GM21723 (cell line): ENCODE data around the gene PPP1R12B.
"Not testable (repeated sequence)": the region's sequence is repeated elsewhere in the genome, so short reads cannot be mapped to it uniquely, and the experiment has no call there.

Experiments
- ATAC-seq: cut with Tn5 transposase; IDR thresholded peaks from one replicate; pipeline ENCODE4 v1.9.1; 2021; ENCODE audit warnings: mild to moderate bottlenecking, moderate library complexity; ENCODE audit not compliant: unreplicated experiment

PPP1R12B gene

DNA sequence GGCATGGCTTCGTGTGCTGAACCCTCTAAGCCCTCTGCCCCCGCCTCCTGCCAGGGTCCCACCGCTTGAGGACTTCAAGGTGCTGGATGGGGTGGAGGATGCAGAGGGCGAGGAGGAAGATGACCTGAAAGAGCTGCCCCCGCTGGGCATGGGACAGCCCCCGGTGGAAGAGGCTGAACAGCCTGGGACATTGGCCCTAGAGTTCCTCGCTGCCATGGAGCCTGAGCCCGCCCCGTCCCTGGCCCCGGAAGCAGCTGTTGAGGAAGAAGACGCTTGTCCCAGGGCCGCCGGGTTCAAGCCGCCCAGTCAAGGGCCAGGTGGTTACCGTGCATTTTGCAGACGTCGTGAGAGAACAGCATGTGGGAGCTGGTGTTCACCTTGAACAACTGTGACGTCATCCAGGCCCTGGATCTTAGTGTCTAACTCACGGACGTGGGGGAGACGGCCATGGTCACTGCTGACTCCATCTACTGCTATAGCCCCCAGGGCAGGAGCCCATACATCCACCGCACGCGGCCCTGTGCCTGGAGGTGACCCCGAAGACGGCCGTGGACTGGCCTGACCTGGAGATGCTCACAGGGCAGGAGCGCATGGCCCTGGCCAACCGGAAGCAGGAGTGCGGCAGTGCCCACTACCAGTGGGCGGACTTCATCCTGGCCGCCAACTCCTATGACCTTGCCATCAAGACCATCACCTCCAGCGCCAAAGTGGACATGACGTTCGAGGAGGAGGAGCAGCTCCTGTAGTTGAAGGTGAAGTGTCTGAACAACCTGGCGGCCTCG, 90.1 kb downstream of the PPP1R12B start:
- ATAC-seq, result no peak

DNA sequence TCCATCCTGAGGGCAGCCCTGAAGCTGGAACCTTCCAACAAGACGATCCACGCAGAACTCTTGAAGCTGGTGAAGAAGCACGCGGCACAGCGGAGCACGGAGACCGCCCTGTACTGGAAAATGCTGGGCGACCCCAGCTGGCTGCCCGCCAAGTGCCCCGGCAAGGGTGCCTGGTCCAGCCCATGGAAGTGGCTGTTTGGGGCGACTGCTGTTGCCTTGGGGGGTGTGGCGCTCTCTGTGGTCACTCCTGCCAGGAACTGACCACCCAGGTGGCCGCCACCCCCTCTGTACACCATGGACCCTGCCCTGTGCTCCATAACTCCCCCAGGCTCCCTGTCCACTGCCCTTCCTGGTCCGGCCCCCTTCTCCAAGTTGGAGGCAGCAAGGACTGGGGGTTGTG, 90.8 kb downstream of the PPP1R12B start:
- no peak for ATAC-seq

DNA sequence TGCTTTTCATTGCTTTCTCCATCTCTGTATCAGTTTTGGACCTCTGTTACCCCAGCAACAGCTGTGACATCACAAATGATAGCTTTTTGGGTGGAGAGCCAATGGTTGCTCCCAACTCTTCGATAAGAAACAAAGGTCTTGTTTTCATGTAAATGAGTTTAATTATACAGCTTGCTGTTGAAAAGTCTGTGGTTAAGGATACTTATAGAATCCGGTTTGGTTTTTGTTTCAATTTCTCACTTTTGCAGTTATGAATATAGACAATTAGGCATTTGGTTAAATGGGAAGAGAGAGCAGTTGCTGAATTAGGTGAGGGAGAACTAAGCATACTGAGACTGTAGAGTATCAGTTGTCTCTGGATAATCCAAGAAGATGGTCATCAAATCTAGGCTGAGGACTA, 99.6 kb downstream of the PPP1R12B start:
- not testable (repeated sequence) for ATAC-seq

DNA sequence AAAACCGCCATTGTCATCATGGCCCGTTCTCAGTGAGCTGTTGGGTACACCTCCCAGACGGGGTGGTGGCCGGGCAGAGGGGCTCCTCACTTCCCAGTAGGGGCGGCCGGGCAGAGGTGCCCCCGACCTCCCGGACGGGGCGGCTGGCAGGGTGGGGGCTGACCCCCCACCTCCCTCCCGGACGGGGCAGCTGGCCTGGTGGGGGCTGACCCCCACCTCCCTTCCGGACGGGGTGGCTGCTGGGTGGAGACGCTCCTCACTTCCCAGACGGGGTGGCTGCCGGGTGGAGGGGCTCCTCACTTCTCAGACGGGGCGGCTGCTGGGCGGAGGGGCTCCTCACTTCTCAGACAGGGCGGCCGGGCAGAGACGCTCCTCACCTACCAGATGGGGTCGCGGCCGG, 103.1 kb downstream of the PPP1R12B start:
- ATAC-seq, result not testable (repeated sequence)

DNA sequence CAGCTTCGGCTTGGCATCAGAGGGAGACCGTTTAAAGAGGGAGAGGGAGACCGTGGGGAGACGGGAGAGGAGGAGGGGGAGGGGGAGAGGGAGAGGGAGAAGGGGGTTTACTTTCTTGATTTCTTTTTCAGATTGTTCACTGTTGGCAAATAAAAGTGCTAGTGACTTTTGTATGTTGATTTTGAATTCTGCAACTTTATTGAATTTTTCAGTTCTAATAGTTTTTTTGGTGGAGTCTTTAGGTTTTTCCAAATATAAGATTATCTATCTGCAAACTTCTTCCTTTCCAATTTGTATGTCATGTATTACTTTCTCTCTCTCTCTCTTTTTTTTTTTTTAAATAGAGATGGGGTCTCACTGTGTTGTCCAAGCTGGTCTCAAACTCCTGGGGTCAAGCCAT, 104.0 kb downstream of the PPP1R12B start:
- no peak for ATAC-seq

DNA sequence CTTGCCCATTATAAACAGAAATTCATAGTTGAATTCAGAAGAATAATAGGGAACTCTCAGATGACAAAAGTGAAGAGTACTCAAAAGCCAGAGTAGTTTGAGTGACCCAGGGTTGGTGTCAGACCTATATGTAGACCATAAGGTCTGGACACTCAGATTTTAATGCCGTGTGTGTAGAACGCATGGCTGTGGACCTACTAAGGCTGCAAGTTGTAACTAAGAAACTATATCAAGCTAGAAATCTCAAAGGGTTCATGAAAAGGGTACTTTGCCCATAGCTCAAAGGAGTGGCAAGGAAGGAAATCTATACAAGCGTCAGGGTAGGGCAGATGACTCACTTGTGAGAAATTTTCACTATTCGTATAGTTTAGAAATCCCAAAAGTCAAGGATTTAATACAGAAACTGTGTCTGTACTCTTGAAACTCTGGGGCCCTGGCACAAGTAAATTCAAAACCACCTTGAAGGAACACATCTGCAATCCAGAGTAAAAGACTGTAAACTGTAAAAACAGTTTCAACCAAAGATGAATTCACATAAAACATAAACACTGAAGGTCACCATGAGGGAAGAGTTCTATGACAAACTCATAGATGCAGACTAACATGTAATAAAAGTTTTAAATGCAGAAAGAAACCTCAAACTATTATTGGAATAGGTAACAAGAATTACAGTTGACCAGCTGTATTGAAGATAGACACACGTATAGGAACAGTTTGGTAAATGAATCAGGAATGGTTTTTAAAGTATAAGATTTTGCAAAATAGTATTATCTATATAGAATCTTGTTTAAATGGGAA, 108.1 kb downstream of the PPP1R12B start:
- not testable (repeated sequence) for ATAC-seq

DNA sequence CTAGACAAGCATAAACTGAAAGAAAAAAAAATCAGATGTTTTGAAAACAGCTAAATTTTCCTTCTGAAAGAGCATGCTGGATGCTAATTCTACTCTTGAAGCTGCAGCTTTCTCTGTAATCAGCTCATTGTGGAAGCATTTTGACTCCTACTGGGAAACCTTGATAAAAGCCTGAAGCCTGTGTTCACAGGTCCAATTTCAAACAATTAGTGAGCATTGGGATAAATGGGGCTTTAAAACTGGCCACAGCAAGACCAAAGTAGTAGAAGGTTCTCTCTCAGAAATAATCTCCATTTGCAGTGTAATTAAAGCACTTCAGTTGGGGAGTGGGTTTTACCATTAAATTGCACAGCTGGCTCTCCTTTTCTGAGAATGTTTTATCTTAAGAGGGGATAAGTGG, 110.2 kb downstream of the PPP1R12B start:
- ATAC-seq, result not testable (repeated sequence)

DNA sequence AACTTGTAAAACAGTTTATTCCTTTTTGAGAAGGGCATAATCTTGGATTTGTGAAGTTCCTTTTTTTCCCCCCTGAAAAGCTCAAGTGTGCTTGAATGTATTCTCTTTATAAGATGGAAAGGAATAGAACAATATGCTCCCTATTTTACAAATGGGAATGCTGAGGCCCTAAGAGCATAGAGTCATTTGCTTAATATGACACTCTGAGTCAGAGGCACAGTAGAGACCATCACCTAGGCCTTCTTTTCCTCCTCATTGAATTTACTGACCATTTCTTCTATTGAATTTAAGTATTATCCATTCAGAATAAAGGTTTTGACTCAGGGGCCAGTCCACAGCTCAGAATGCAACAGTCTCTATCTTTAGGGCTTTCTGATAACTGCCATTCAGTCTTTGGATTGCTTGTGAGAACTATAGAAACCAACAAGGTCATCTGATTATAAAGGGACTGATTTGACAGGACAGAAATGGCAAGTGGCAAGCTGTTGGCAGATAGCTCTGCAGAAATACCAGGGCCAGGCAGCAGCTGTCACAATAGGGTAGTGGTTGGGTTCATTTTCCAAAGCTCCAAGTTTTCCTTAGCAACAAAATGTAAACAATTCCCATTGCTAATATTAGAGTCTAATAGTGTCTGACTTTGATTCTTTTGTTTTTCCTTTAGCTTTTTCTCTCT, 111.1 kb downstream of the PPP1R12B start:
- ATAC-seq, result not testable (repeated sequence)

DNA sequence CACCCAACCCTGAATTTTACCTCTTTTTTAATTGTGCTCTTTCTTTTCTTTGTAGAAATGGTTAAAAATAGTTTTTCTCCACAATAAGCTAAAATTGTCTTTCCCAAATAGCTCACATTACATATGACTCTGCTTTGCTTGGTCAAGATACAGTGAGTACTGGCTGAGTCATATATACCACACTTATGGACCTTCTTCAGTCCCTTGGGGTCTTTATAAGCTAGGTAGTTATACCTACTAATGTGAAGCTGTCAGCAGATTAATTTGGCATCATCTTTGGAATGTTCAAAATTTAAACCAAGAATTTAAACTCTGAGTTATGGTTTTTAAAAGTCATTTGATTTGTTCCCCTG, 111.6 kb downstream of the PPP1R12B start:
- ATAC-seq, result not testable (repeated sequence)

DNA sequence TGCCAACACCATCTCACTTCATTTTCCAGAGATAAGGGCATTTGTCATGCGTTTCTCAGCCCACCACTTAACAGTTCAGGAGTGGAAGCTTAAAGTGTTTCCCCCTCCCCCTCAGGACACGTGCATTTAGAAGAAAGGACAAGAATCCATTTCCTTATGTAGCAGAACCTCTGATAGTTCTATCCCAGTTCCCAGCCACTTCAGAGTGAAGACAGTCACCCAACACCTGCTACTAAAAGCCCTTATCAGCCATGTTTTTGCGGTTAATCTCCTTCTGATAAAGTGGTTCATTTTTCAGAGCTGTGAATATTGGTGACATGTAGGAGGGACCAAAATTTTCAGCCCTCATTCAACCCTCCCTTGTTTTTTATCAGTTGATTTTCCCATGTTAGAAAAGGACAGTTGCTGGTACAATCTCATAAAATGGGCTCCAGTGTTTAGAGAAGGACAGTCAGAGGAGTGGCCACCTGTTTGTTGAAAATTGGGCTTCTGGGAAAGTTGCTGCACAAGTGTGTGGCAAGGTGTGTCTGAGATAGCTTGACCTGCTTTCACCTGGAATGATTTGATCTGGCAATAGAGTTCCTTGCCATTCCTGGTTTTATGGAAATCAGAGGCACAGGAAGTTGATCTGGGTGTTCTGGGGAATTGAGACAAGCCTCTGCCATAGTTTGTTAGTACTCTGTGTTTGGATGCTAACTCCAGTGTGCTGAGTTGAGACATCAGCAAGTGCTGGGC, 114.0 kb downstream of the PPP1R12B start:
- ATAC-seq, result no peak

DNA sequence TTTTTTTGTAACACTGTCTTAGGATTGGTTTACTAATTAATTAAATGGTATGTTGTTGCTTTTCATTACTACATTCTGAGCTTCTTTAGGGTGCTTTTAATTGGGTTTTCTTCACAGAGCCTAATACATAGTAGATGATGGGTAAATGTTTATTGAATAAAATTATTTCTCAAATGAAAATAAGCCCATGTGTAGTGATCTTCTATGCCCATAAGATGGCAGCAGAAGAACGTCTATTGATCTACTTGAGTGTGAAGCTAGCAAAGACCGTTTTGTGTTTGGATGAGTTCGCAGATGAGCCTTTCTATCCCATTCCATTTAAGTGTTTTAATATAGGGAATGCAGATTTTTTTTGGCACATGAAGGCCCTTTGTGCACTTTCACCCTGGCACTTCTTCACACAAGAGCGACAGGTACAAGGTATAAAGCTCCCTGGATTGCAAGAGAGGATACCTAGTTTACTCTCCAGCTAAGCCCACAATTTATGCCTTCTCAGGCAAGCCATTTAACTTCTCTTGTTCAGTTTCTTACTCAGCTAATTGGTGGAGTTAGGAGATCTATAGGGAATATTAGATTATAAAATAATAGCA, 115.7 kb downstream of the PPP1R12B start:
- not testable (repeated sequence) for ATAC-seq

DNA sequence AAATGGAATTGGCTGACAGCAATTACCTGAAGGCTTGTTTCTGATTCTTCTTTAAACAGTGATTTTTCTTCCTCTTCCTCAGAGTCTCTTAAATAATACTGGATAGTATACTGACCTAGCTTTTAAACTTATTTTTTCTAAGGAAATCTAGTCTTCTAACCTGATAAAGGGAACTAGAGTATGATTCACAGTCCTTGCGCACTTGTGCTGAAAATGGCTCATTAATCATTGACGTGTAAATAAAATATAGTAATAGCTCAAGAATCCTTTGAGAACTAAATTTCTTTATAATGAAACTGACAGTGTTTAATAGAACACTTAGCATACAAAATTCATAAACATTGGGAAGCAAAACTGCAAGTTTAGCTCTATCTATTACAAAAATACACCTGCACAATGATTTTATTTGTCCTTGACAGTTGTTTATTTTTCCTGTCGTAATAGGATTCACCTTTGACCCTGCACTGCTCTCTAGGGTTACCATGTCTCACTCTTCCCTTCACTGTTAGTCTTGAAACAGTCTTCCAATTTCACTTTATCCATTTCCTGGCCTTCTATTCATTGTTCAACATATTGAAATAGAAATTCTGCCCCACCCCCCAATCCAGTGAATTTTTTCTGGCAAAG, 117.3 kb downstream of the PPP1R12B start:
- not testable (repeated sequence) for ATAC-seq

DNA sequence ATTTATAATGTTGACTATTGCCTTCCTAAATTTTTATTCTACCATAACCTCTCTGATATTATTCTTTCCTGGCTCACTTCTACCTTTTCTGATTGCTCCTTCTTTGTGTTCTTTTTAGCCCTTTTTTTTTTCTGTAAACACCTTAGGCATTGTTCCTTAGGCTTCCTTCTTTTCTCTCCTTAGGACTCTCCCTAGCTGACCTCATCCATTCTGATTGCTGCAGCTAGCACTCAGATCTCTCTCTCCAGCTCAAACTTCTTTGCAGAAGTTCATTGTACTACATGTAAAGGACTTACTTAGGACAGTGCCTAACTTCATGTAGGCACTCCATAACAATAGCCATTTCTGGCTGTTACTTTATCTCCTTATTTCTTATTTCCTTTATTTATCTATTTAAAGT, 117.8 kb downstream of the PPP1R12B start:
- not testable (repeated sequence) for ATAC-seq

DNA sequence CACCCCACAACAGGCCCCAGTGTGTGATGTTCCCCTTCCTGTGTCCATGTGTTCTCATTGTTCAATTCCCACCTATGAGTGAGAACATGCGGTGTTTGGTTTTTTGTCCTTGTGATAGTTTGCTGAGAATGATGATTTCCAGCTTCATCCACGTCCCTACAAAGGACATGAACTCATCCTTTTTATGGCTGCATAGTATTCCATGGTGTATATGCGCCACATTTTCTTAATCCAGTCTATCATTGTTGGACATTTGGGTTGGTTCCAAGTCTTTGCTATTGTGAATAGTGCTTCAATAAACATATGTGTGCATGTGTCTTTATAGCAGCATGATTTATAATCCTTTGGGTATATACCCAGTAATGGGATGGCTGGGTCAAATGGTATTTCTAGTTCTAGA, 118.9 kb downstream of the PPP1R12B start:
- not testable (repeated sequence) for ATAC-seq

DNA sequence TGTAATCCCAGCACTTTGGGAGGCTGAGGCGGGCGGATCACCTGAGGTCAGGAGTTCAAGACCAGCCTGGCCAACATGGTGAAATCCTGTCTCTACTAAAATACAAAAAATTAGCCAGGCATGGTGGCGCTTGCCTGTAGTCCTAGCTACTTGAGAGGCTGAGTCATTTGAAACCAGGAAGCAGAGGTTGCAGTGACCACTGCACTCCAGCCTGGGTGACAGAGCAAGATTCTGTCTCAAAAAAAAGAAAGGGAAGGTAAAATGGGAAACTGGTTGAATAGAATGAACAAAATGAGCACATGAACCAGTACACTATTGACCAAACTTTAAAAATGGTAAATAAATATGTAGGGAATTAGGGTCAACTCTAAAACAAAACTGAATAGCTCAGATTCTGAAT, 120.2 kb downstream of the PPP1R12B start:
- ATAC-seq, result not testable (repeated sequence)

DNA sequence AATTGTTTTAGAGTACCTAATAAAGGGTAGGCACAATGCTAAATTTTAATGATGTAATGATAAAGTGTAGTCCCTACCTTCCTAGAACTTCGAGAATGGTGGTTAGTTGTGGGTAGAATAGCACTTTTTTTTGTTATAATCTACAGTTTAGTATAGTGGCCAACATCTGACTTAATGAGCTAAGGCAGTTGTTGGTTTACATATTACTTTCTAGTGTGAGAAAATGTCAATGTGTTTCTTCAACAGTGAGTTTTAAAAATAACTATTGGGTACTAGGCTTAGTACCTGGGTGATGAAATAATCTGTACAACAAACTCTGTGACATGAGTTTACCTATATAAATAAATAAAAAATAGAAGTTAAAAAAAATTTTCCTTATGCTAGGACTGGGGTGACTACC, 120.6 kb downstream of the PPP1R12B start:
- not testable (repeated sequence) for ATAC-seq

DNA sequence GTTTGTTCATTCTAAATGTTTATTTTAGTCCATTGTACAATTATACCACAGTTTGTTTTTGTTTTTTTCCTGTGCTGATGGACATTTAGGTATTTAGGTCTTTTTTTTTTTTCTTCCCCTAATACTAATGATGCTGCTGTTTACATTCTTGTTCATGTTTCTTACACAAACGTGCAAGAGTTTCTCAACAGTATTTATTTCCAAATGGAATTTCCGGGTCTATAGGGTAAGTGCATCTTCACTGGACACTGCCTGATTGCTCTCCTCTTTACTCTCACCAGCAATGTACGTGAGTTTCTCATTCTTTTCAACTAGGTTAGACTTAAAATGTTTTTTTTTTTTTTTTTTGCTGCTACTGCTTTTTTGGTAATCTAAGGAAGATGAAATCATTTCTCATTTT, 122.7 kb downstream of the PPP1R12B start:
- no peak for ATAC-seq

DNA sequence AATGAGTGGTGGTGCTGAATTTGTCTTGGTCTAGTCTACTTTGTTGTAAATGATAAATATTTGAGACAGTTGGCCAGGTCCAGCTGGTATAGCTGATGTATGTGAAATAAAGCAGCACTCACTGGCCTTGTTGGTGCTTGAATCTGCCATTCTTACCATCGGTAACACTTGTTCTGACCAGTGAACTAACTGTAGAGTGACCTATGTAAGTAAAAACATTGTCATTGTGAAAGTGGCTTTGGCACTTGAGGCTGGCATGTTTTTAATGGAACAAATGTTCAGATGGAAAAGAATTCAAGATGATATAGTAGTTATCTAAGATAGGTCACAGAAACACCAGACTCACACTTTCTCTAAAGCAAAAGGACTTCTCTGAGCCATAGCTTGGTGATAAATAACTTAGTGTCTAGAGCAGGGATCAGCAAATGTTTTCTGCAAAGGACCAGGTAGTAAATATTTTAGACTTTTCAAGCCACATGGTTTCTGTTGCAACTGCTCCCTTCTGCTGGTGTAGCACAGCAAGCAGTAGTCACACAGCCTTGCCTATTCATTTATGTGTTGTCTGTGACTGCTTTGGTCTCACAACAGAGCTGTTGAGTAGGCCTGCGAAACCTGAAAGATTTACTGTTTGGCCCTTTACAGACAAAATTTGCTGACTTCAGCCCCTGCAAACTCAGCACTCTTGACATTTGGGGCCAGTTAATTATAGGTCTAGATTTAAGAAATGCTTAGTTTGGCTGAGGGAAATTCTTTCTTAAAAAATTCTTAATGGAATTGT, 124.0 kb downstream of the PPP1R12B start:
- ATAC-seq, result not testable (repeated sequence)
